ENCODE data around the gene UBE2L6.

UBE2L6 gene

DNA sequence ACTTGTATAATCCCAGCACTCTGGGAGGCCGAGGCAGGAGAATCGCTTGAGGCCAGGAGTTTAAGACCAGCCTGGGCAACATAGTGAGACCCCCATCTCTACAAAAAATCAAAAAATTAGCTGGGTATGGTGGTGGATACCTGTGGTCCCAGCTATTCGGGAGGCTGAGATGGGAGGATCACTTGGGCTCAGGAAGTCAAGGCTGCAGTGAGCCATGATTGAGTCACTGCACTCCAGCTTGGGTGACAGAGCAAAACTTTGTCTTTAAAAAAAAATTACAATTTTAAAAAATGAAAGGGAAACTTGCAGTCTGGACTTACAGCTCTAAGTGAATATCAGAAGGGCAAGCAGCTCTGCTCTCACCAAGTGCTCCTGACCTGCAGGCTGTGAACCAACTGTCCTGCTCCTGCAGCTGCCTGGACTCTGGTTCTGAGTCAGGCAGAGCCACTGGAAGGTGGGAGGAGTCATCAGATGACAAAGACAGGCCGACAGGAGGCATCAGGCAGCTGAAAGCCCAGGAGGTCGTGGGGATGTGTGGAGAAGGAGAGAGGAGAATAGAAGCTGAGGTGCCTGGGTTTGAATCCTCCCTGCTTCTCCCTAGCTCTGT lies 20.5 kb downstream of the UBE2L6 start:
- peak; percentile 66 for DNase-seq (ENCODE audit: low spot score)
- in situ Hi-C loops (cut with MboI; ENCODE audit: low pct_unique_long_range_greater_than_20kb, low sequenced_read_pairs, unreplicated experiment) = no loop called here
- TF ChIP-seq, protein P1, sequence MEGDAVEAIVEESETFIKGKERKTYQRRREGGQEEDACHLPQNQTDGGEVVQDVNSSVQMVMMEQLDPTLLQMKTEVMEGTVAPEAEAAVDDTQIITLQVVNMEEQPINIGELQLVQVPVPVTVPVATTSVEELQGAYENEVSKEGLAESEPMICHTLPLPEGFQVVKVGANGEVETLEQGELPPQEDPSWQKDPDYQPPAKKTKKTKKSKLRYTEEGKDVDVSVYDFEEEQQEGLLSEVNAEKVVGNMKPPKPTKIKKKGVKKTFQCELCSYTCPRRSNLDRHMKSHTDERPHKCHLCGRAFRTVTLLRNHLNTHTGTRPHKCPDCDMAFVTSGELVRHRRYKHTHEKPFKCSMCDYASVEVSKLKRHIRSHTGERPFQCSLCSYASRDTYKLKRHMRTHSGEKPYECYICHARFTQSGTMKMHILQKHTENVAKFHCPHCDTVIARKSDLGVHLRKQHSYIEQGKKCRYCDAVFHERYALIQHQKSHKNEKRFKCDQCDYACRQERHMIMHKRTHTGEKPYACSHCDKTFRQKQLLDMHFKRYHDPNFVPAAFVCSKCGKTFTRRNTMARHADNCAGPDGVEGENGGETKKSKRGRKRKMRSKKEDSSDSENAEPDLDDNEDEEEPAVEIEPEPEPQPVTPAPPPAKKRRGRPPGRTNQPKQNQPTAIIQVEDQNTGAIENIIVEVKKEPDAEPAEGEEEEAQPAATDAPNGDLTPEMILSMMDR (IDR thresholded peaks at IDR 0.05; ENCODE audit: extremely low read depth, insufficient read depth, missing control alignments) = peak; percentile 20

DNA sequence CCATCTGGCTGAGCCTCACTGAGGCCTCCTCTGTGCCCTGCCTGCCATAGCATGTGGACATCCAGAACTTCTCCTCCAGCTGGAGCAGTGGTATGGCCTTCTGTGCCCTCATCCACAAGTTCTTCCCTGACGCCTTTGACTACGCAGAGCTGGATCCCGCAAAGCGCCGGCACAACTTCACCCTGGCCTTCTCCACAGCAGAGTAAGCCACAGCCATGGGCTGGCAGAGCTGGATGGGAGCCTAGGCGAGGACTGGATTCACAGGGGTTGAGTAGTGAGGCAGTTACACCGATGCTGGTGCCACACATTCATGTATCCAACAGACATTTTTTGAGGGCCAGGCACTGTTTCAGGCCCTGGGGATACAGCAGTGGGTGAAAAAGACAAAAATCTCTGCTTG lies 21.0 kb downstream of the UBE2L6 start:
- DNase-seq (ENCODE audit: low spot score) = no peak
- TF ChIP-seq, protein P1 (IDR thresholded peaks at IDR 0.05; ENCODE audit: extremely low read depth, insufficient read depth, missing control alignments) = no peak
- in situ Hi-C loops (cut with MboI; ENCODE audit: low pct_unique_long_range_greater_than_20kb, low sequenced_read_pairs, unreplicated experiment) = no loop called here

DNA sequence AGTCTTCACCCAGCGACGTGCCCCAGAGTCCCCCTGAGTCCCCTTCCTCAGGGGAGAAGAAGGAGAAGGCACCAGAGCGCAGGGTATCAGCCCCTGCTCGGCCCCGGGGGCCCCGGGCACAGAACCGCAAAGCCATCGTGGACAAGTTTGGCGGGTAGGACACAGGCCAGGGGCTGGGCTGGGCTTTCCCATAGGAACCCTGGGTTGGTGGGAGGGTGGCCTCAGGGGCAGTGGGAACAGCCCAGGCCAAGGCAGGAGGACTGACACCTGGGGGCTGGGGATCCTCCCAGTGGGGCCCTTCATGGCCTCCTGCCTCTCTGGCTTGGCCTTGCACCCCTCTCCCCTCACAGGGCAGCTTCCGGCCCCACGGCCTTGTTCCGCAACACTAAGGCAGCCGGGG lies 21.6 kb downstream of the UBE2L6 start:
- DNase-seq (ENCODE audit: low spot score) = no peak
- TF ChIP-seq, protein P1 (IDR thresholded peaks at IDR 0.05; ENCODE audit: extremely low read depth, insufficient read depth, missing control alignments) = no peak
- in situ Hi-C loops (cut with MboI; ENCODE audit: low pct_unique_long_range_greater_than_20kb, low sequenced_read_pairs, unreplicated experiment) = no loop called here

DNA sequence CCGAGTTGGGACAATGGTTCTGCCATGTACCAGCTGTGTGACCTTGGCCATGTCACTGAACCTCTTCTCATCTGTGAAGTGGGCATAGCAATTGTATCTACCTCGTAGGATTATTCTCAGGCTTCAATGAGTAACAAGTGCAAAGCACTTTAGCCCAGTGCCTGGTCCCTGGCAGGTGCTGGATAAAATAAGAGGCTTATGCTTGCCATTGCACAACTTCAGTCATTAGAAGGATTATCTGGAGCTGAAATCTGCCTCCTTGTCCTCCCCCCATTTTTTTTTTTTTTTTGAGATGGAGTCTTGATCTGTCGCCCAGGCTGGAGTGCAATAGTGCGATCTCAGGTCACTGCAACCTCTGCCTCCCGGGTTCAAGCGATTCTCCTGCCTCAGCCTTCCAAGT lies 22.9 kb downstream of the UBE2L6 start:
- in situ Hi-C loops (cut with MboI; ENCODE audit: low pct_unique_long_range_greater_than_20kb, low sequenced_read_pairs, unreplicated experiment) = no loop called here
- no peak for DNase-seq (ENCODE audit: low spot score)
- TF ChIP-seq, protein P1 (IDR thresholded peaks at IDR 0.05; ENCODE audit: extremely low read depth, insufficient read depth, missing control alignments) = no peak

DNA sequence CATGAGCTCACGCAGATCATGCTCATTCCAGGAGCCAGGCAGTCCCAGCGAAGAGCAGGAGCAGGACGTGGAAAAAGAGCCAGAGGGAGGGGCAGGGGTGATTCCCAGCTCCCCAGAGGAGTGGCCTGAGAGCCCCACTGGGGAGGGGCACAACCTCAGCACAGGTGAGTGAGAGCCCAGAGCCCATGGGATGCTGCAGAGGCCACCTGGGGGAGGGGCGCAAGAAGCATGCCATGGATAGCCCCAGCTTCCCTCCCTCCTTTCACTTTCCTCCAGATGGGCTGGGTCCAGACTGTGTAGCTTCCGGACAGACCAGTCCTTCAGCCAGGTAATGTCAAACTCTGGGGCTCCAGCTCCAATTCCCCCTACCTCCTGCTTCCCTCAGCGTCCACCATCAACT lies 23.9 kb downstream of the UBE2L6 start:
- no peak for DNase-seq (ENCODE audit: low spot score)
- TF ChIP-seq, protein P1 (IDR thresholded peaks at IDR 0.05; ENCODE audit: extremely low read depth, insufficient read depth, missing control alignments) = no peak
- in situ Hi-C loops (cut with MboI; ENCODE audit: low pct_unique_long_range_greater_than_20kb, low sequenced_read_pairs, unreplicated experiment) = no loop called here

DNA sequence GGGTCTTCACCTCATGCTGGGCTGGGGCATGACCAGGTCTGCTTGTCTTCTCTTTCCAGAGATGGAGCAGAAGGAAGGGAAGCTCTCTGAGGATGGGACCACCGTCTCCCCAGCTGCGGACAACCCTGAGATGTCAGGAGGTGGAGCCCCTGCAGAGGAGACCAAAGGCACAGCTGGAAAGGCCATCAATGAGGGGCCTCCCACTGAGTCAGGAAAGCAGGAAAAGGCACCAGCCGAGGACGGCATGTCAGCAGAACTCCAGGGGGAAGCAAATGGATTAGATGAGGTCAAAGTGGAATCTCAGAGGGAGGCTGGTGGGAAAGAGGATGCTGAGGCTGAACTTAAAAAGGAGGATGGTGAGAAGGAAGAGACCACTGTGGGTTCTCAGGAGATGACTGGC lies 24.9 kb downstream of the UBE2L6 start:
- no peak for DNase-seq (ENCODE audit: low spot score)
- in situ Hi-C loops (cut with MboI; ENCODE audit: low pct_unique_long_range_greater_than_20kb, low sequenced_read_pairs, unreplicated experiment) = no loop called here
- TF ChIP-seq, protein P1 (IDR thresholded peaks at IDR 0.05; ENCODE audit: extremely low read depth, insufficient read depth, missing control alignments) = no peak

Measured in GM13977 (cell line).